Measurements from ENCODE around the gene DAZ2. TPM values are rescaled to one million over a fixed set of nuclear protein-coding genes. Genes with fewer than 3 reads are reported as not detected.
"Not testable (repeated sequence)": the region's sequence is repeated elsewhere in the genome, so short reads cannot be mapped to it uniquely, and the experiment has no call there.

DAZ2 gene, protein sequence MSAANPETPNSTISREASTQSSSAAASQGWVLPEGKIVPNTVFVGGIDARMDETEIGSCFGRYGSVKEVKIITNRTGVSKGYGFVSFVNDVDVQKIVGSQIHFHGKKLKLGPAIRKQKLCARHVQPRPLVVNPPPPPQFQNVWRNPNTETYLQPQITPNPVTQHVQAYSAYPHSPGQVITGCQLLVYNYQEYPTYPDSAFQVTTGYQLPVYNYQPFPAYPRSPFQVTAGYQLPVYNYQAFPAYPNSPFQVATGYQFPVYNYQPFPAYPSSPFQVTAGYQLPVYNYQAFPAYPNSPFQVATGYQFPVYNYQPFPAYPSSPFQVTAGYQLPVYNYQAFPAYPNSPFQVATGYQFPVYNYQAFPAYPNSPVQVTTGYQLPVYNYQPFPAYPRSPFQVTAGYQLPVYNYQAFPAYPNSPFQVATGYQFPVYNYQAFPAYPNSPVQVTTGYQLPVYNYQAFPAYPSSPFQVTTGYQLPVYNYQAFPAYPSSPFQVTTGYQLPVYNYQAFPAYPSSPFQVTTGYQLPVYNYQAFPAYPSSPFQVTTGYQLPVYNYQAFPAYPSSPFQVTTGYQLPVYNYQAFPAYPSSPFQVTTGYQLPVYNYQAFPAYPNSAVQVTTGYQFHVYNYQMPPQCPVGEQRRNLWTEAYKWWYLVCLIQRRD
- total RNA-seq = not detected in 2 replicates

GRCh38 chrY:23219233-23219632 is at the start of gene DAZ2:
DAZ2 (plus strand) TSS chrY:23219533; CDS start chrY:23219741, 208 bp downstream.
- not testable (repeated sequence) for DNase-seq (ENCODE audit: low read depth)

DNA sequence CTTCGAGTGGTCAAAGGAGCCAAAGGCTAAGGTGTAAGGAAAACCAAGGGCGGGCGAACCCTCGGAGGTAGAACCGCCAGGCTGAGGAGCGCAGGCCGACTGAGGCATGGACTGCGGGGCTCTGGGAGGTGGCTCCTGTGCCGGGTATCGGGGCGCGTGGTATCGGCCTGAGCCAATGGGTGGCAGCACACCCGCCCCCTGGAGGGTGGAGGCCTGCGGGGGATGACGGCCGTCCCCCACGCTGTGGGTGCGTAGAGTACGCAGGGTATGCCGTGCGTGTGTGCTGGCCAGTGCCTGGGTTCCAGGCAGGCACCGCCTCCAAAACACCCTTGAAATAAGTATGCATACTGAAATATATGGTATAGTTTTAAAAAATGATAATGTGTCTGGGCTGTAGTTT is 20.4 kb upstream of the DAZ2 start, which contains the start of gene DAZ1:
Gene DAZ1 (minus strand): TSS at position 101 of the 400 bp plus-strand sequence. CDS start 208 bp downstream, outside the sequence.
- not testable (repeated sequence) for DNase-seq (ENCODE audit: low read depth); H3K4me3 ChIP-seq (ENCODE audit: low read depth, low read length)

More at GRCh38 chrY:23219233-23219632, at the start of gene DAZ2:
- not testable (repeated sequence) for H3K4me3 ChIP-seq (ENCODE audit: low read depth, low read length)

DNA sequence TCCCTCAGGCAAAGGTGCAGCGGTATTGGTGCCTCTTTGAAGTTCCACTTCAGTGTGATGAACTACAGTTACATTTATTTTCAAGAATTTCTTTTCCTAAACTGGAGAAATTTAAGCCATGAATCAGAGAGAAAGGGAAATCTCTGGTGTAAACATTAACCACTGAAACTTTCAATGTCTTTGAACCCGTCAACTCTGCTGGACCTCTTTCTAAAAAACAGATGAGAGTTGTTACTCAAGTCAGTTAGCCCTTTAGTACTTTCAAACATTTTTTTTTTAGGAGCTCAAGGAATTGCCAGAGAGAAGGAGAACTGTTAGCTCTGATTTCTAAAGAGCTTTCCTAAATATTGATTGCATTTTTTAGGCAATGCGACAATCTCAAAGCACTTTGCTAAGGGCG is 11.9 kb upstream of the DAZ2 start:
- not testable (repeated sequence) for DNase-seq (ENCODE audit: low read depth); H3K4me3 ChIP-seq (ENCODE audit: low read depth, low read length)

DNA sequence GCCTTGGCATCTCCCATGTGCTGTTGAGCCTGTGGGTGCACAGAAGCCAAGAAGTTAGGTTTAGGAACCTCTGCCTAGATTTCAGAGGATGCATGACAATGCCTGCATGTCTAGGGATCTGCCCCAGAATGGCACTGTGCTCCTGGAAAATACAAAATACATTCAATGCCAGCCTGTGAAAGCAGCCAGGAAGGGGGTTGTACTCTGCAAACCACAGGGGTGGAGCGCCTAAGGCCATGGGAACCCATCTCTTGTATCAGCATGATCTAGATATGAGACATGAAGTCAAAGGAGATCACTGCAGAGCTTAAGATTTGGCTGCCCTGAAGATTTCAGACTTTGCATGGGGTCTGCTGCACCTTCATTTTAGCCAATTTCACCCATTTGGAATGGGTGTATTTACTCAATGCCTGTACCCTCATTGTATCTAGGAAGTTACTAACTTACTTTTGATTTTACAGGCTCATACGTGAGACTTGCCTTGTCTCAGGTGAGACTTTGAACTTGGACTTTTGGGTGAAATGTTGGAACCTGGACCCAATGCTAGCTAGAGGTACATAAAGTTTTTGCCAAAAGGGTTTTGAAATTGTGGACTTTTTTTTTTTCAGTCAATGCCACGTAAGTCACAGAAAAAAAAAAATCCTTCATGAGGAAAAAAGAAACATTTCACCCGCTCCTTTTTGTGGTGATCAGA is 9.4 kb upstream of the DAZ2 start:
- DNase-seq (ENCODE audit: low read depth); H3K4me3 ChIP-seq (ENCODE audit: low read depth, low read length): not testable (repeated sequence)

DNA sequence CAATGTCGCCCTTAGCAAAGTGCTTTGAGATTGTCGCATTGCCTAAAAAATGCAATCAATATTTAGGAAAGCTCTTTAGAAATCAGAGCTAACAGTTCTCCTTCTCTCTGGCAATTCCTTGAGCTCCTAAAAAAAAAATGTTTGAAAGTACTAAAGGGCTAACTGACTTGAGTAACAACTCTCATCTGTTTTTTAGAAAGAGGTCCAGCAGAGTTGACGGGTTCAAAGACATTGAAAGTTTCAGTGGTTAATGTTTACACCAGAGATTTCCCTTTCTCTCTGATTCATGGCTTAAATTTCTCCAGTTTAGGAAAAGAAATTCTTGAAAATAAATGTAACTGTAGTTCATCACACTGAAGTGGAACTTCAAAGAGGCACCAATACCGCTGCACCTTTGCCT is 8.7 kb upstream of the DAZ2 start:
- H3K4me3 ChIP-seq (ENCODE audit: low read depth, low read length) = not testable (repeated sequence)

More for the DNA sequence above, 8.7 kb upstream of the DAZ2 start:
- not testable (repeated sequence) for DNase-seq (ENCODE audit: low read depth)

Other genes starting within 250 kb of the DAZ2 start
- gene BPY2, start 235.3 kb upstream of the DAZ2 start, total RNA-seq = not detected in 2 replicates
- gene DAZ1, start 20.5 kb upstream of the DAZ2 start, total RNA-seq = not detected in 2 replicates

All from fibroblast of villous mesenchyme (primary cell).